ENCODE measurements around the gene B4GALT6. TPM values are rescaled to one million over a fixed set of nuclear protein-coding genes. Genes with fewer than 3 reads are reported as not detected.

The B4GALT6 gene
- total and polyA plus RNA-seq, 10 of the 15 experiments (the other 5 are each of a cell fraction or from before 2014, with no cell fraction given) = 11.9 to 47.4 (median 18.0) TPM

- no peak for TF ChIP-seq CUX1 (IDR thresholded peaks at IDR 0.05; ENCODE audit: insufficient replicate concordance, low read depth, low read length)
- no peak for TF ChIP-seq IRF4 (IDR thresholded peaks at IDR 0.05; ENCODE audit: low read depth, low read length)
- no peak for TF ChIP-seq TCF7 (IDR thresholded peaks at IDR 0.05; ENCODE audit: borderline replicate concordance)
These were observed 65.1 kb downstream of the B4GALT6 start (continued) for GRCh38 chr18:31619291-31619690.

- no peak for DNase-seq (ENCODE audit: low read depth, low spot score)
- no peak for TF ChIP-seq STAT3 (IDR thresholded peaks at IDR 0.05; ENCODE audit: low read depth, low read length)
- no peaks in the 10 kb centered on the region for H3K4me1 ChIP-seq (ENCODE audit: control insufficient read depth, insufficient read depth, low read length)
- no peak overlapping the region for H2AFZ ChIP-seq (ENCODE audit: control insufficient read depth, low read depth, low read length)
- ChIA-PET RAD21 (ENCODE audit: unreplicated experiment) (interaction anchor here (1.0 kb wide), 1 partner anchor 28 kb away, joined by 3 read pairs; no protein-coding TSS in a partner anchor), POLR2A (no interaction called here), SMC1A (ENCODE audit: uncharacterized antibody, unreplicated experiment) (interaction anchor here (0.6 to 1.3 kb wide), 5 partner anchors 25 to 84 kb away, joined by 3 to 4 read pairs (median 3); no protein-coding TSS in a partner anchor), CTCF (interaction anchor here (0.6 kb wide), 1 partner anchor 207 kb away, joined by 3 read pairs; no protein-coding TSS in a partner anchor)
- no peaks in the 10 kb centered on the region for H3K9me3 ChIP-seq (replicated peaks; ENCODE audit: control insufficient read depth, insufficient read depth, low read length)
- no peak overlapping the region for H3K27ac ChIP-seq (ENCODE audit: control insufficient read depth, insufficient read depth)
- 96% methylated on average over 5 of the region's 5 CpGs for WGBS (ENCODE audit: insufficient coverage, insufficient replicate concordance, low lambda C conversion rate, missing lambda C conversion rate)
- no peaks in the 10 kb centered on the region for H3K36me3 ChIP-seq (ENCODE audit: control insufficient read depth in 2 of 2, insufficient read depth in 2 of 2, low read length in 1 of 2)
- H3K4me3 ChIP-seq = no peak overlapping the region
- H4K20me1 ChIP-seq (ENCODE audit: control insufficient read depth, insufficient read depth) = no peaks in the 10 kb centered on the region
- no peaks in the 10 kb centered on the region for H3K79me2 ChIP-seq (ENCODE audit: control insufficient read depth, insufficient read depth, low read length)
- no peak for FAIRE-seq
- in situ Hi-C loops (cut with MboI) (no loop called here), intact Hi-C loops (cut with micrococcal nuclease; ENCODE audit: unreplicated experiment) (no loop called here)
- H3K9ac ChIP-seq (ENCODE audit: control insufficient read depth, insufficient read depth, low read length) = no peak overlapping the region
- no peak for ATAC-seq
- no peak overlapping the region for H3K4me2 ChIP-seq (ENCODE audit: control insufficient read depth, insufficient read depth)
- no TSS peak for BruUV-seq (replicated peaks)
- H3K27me3 ChIP-seq (replicated peaks in 1 of 2; ENCODE audit: control insufficient read depth in 2 of 2, insufficient read depth in 2 of 2, low read length in 1 of 2) = no peaks in the 10 kb centered on the region
These were observed 65.6 kb downstream of the B4GALT6 start for GRCh38 chr18:31618801-31619200.
